H1 (cell line): ENCODE measurements around the gene NTPCR. TPM values are rescaled to one million over a fixed set of nuclear protein-coding genes. Genes with fewer than 3 reads are reported as not detected.

Source experiments
- CTCF ChIA-PET: fragments of 300-600 bp; sonication (Branson Sonifier 250); formaldehyde crosslinking; loops from one replicate; lab custom pipeline; 2021; ENCODE audit not compliant: partially characterized antibody; lab: Charles Lee
- POLR2A ChIA-PET: fragments of 300-600 bp; sonication (Branson Sonifier 250); formaldehyde crosslinking; loops from one replicate; lab custom pipeline; 2021; ENCODE audit warnings: inconsistent platforms; ENCODE audit not compliant: partially characterized antibody; lab: Charles Lee
- DNase-seq, 2 experiments: peaks; one replicate each; pipeline versions ENCODE4 v3.0.0 to v3.0.0-alpha.2; 2010 to 2022; ENCODE audit warnings: low spot score in 2 of 2, low read depth in 1 of 2, mixed read lengths in 1 of 2
- FAIRE-seq: peaks from 2 replicates; lab custom pipeline; 2011; peaks lifted over from hg19 to GRCh38; lab: Jason Lieb, UNC
- H2AFZ ChIP-seq: 2 replicates; pipeline ENCODE4 v1.8.1; 2012; ENCODE audit warnings: low read length, inconsistent platforms
- H2AK5ac ChIP-seq: 2 replicates; pipeline ENCODE4 v1.6.1; 2013; ENCODE audit warnings: low read depth, low read length
- H2BK120ac ChIP-seq: replicated peaks from 2 replicates; pipeline ENCODE3; 2013; ENCODE audit warnings: low read depth, low read length, inconsistent platforms
- H2BK12ac ChIP-seq: 2 replicates; pipeline ENCODE4 v1.6.1; 2013; ENCODE audit warnings: low read depth, low read length
- H2BK15ac ChIP-seq: 2 replicates; pipeline ENCODE4 v1.6.1; 2013; ENCODE audit warnings: low read length
- H2BK20ac ChIP-seq: 2 replicates; pipeline ENCODE4 v1.6.1; 2013; ENCODE audit warnings: low read length
- H2BK5ac ChIP-seq: 2 replicates; pipeline ENCODE4 v1.6.1; 2013; ENCODE audit warnings: low read depth, low read length
- H3K14ac ChIP-seq: 2 replicates; pipeline ENCODE4 v1.6.1; 2013; ENCODE audit warnings: inconsistent platforms; ENCODE audit not compliant: insufficient read length
- H3K18ac ChIP-seq: 2 replicates; pipeline ENCODE4 v1.6.1; 2013; ENCODE audit warnings: low read length; ENCODE audit errors: extremely low read depth
- H3K23ac ChIP-seq: 2 replicates; pipeline ENCODE4 v1.6.1; 2013; ENCODE audit warnings: inconsistent platforms; ENCODE audit not compliant: insufficient read length
- H3K23me2 ChIP-seq: 2 replicates; pipeline ENCODE4 v1.6.1; 2013; ENCODE audit warnings: low read depth, low read length
- H3K27ac ChIP-seq: 2 replicates; pipeline ENCODE4 v1.6.1; 2011; ENCODE audit warnings: low read depth, low read length, inconsistent platforms
- H3K27me3 ChIP-seq, 4 experiments: replicated peaks in 1 of 4; 1 replicate in 1 of 4; 2 replicates in 3 of 4; pipeline versions ENCODE4 v1.6.1 to v1.8.1; 2011 to 2013; ENCODE audit warnings: low read length in 3 of 4, mild to moderate bottlenecking in 3 of 4, inconsistent platforms in 2 of 4, mixed read lengths in 2 of 4, moderate library complexity in 1 of 4; ENCODE audit not compliant: control insufficient read depth in 3 of 4, insufficient read depth in 3 of 4; ENCODE audit errors: extremely low read depth in 1 of 4
- H3K36me3 ChIP-seq, 4 experiments: 2 replicates each; pipeline versions ENCODE4 v1.6.1 to v1.8.1; 2011 to 2013; ENCODE audit warnings: mild to moderate bottlenecking in 4 of 4, low read length in 3 of 4, moderate library complexity in 2 of 4, control low read depth in 1 of 4, inconsistent platforms in 1 of 4; ENCODE audit not compliant: insufficient read depth in 4 of 4, control insufficient read depth in 2 of 4
- H3K4ac ChIP-seq: replicated peaks from 2 replicates; pipeline ENCODE3; 2013; ENCODE audit warnings: low read length, low read depth, mixed read lengths, inconsistent platforms; ENCODE audit not compliant: insufficient read length
- H3K4me1 ChIP-seq, 4 experiments: replicated peaks in 1 of 4; 1 replicate in 1 of 4; 2 replicates in 3 of 4; pipeline versions ENCODE4 v1.6.1 to v1.8.1; 2011 to 2013; ENCODE audit warnings: low read length in 3 of 4, inconsistent platforms in 2 of 4, mixed read lengths in 1 of 4; ENCODE audit not compliant: insufficient read depth in 4 of 4, control insufficient read depth in 3 of 4
- H3K4me2 ChIP-seq, 2 experiments: 2 replicates each; pipeline versions ENCODE4 v1.6.1 to v1.8.1; 2011 to 2013; ENCODE audit warnings: low read depth in 2 of 2, low read length in 2 of 2, control low read depth in 1 of 2, inconsistent platforms in 1 of 2, mild to moderate bottlenecking in 1 of 2; ENCODE audit not compliant: insufficient read depth in 1 of 2
- H3K4me3 ChIP-seq, 4 experiments: fragments of 200-600, 300-600 bp in 1 of 4; sonication (generic), shearing (Covaris generic), sonication (Bioruptor Twin) in 1 of 4; 2 replicates each; pipeline versions ENCODE4 v1.5.1 to v1.8.1; 2011 to 2016; ENCODE audit warnings: low read length in 4 of 4, low read depth in 3 of 4, control low read depth in 2 of 4, inconsistent platforms in 2 of 4, mild to moderate bottlenecking in 2 of 4, mixed read lengths in 1 of 4, moderate library complexity in 1 of 4; ENCODE audit not compliant: insufficient read depth in 2 of 4; ENCODE audit errors: extremely low read depth in 1 of 4
- H3K56ac ChIP-seq: replicated peaks from 2 replicates; pipeline ENCODE3; 2013; ENCODE audit warnings: low read depth, mild to moderate bottlenecking, mixed read lengths, low read length, inconsistent platforms; ENCODE audit not compliant: insufficient read length
- H3K79me1 ChIP-seq: 2 replicates; pipeline ENCODE4 v1.6.1; 2013; ENCODE audit warnings: low read depth, low read length, control low read depth
- H3K79me2 ChIP-seq, 2 experiments: 2 replicates each; pipeline versions ENCODE4 v1.6.1 to v1.8.1; 2012 to 2013; ENCODE audit warnings: low read length in 2 of 2, mild to moderate bottlenecking in 2 of 2, inconsistent platforms in 1 of 2; ENCODE audit not compliant: insufficient read depth in 2 of 2, control insufficient read depth in 1 of 2
- H3K9ac ChIP-seq, 4 experiments: replicated peaks in 1 of 4; 1 replicate in 1 of 4; 2 replicates in 3 of 4; pipeline versions ENCODE4 v1.6.1 to v1.8.1; 2011 to 2013; ENCODE audit warnings: low read depth in 3 of 4, low read length in 3 of 4, control low read depth in 2 of 4, mild to moderate bottlenecking in 2 of 4, moderate library complexity in 2 of 4, inconsistent platforms in 1 of 4; ENCODE audit errors: extremely low read depth in 1 of 4
- H3K9me3 ChIP-seq, 2 experiments: 2 replicates each; pipeline versions ENCODE4 v1.6.1 to v1.8.1; 2012 to 2013; ENCODE audit warnings: mild to moderate bottlenecking in 2 of 2, moderate library complexity in 2 of 2, control low read depth in 1 of 2, inconsistent platforms in 1 of 2, low read depth in 1 of 2, low read length in 1 of 2, mixed read lengths in 1 of 2; ENCODE audit not compliant: insufficient read depth in 2 of 2
- H4K20me1 ChIP-seq, 2 experiments: replicated peaks in 1 of 2; 2 replicates each; pipeline versions ENCODE3 to v1.8.1; 2011 to 2013; ENCODE audit warnings: inconsistent platforms in 2 of 2, low read length in 2 of 2, mild to moderate bottlenecking in 1 of 2; ENCODE audit not compliant: insufficient read depth in 2 of 2, control insufficient read depth in 1 of 2
- H4K5ac ChIP-seq: 2 replicates; pipeline ENCODE4 v1.6.1; 2013; ENCODE audit warnings: low read length, low read depth, mixed read lengths, inconsistent platforms; ENCODE audit not compliant: insufficient read length
- H4K8ac ChIP-seq: 2 replicates; pipeline ENCODE4 v1.8.0; 2013; ENCODE audit warnings: mild to moderate bottlenecking, moderate library complexity, low read length, inconsistent platforms; ENCODE audit not compliant: insufficient read depth; ENCODE audit errors: extremely low read depth
- H4K91ac ChIP-seq: replicated peaks from 2 replicates; pipeline ENCODE3; 2013; ENCODE audit warnings: low read length, mixed read lengths, inconsistent platforms; ENCODE audit not compliant: insufficient read length
- CREB1 ChIP-seq: IDR thresholded peaks from 2 replicates; pipeline ENCODE4 v1.6.1; 2012; ENCODE audit warnings: inconsistent platforms
- SRF ChIP-seq: IDR thresholded peaks from 2 replicates; pipeline ENCODE4 v1.6.1; 2011; ENCODE audit warnings: mild to moderate bottlenecking, low read depth, low read length, moderate library complexity
- WGBS, 2 experiments: shearing (Covaris generic) in 1 of 2; methylation state at CpG; one replicate each; pipeline versions ENCODE4 v1.1.6 to v1.1.7; 2013 to 2015; ENCODE audit warnings: low lambda C conversion rate in 2 of 2, mixed read lengths in 2 of 2, inconsistent platforms in 1 of 2, low coverage in 1 of 2, missing lambda C conversion rate in 1 of 2; ENCODE audit not compliant: insufficient replicate concordance in 2 of 2, insufficient coverage in 1 of 2, insufficient read length in 1 of 2; ENCODE audit errors: extremely low coverage in 1 of 2, missing lambda C conversion rate in 1 of 2; 5-methylcytosine and 5-hydroxymethylcytosine counted together
- polyA plus RNA-seq, 7 experiments: library from polyadenylated mRNA; depleted of rRNA in 3 of 7; stranded (reverse) in 5 of 7; unstranded in 2 of 7; fragments of >200 nt in 5 of 7; fragments of 200-250 nt in 2 of 7; gene quantifications; 1 replicate in 5 of 7; 2 replicates in 1 of 7; 4 replicates in 1 of 7; pipeline versions ENCODE4 v1.2.1 to v1.2.3, GENCODE V29; 2011 to 2013; ENCODE audit warnings: missing spikeins in 2 of 7, mixed read lengths in 2 of 7
- total RNA-seq: library from RNA; stranded (reverse); fragmentation: NEBNext Ultra II Directional; extraction: Animal tissue kit (Norgen Biotek cat#: 25700); gene quantifications from 2 replicates; pipeline ENCODE4 v1.2.1, GENCODE V29; 2021

NTPCR gene
- total and polyA plus RNA-seq, 2 of the 8 experiments (the other 6 are each of a cell fraction or from before 2014, with no cell fraction given): 22.6 to 73.1 TPM

DNA sequence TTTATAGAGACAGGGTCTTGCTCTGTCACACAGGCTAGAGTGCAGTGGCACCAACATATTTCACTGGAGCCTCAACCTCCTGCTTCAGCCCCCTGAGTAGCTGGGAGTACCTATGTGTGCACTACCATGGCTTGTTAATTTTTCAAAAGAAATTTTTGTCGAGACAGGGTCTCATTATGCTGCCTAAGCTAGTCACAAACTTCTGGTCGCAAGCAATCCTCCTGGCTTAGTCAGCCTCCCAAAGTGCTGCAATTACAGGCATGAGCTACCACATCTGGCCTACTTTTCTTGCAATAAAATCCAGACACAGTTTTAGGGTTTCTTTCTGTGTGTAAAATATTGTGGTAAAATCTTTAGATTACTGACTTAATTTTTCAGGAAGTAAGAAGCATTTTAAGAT is 27.9 kb upstream of the NTPCR start:
- Histone ChIP-seq H3K9me3 (no peaks in the 10 kb centered on the region), H2AK5ac (no peak overlapping the region), H3K56ac (no peak overlapping the region), H3K9ac (no peak overlapping the region), H3K23ac (no peak overlapping the region), H3K23me2 (no peaks in the 10 kb centered on the region), H3K4ac (no peak overlapping the region), H2BK15ac (no peak overlapping the region), H3K4me3 (no peak overlapping the region), H4K8ac (no peak overlapping the region), H3K18ac (no peak overlapping the region), H3K79me1 (no peaks in the 10 kb centered on the region), H4K91ac (no peak overlapping the region), H2AFZ (no peak overlapping the region), H3K4me2 (no peak overlapping the region), H4K20me1 (no peaks in the 10 kb centered on the region), H2BK20ac (no peak overlapping the region), H2BK5ac (no peak overlapping the region), H3K27me3 (no peaks in the 10 kb centered on the region), H3K27ac (no peak overlapping the region), H3K36me3 (no peaks in the 10 kb centered on the region), H3K14ac (no peak overlapping the region), H2BK120ac (no peak overlapping the region), H3K4me1 (no peaks in the 10 kb centered on the region), H3K79me2 (no peaks in the 10 kb centered on the region), H2BK12ac (no peak overlapping the region), H4K5ac (no peak overlapping the region)
- ChIA-PET CTCF (interaction anchor here (0.6 kb wide), 1 partner anchor 104 kb away, joined by 3 read pairs; no protein-coding TSS in a partner anchor), POLR2A (no interaction called here)
- 90% methylated on average over 2 of the region's 2 CpGs; no CpG with 5 or more reads in 1 of the 2 experiments for WGBS, 2 experiments
- no peak for DNase-seq
- TF ChIP-seq CREB1 (no peak), SRF (no peak)
- FAIRE-seq: no peak
